CD4-positive, CD25-positive, alpha-beta regulatory T cell (primary cell): ENCODE measurements around the gene ATF6. TPM values are rescaled to one million over a fixed set of nuclear protein-coding genes. Genes with fewer than 3 reads are reported as not detected.

Source experiments
- ATAC-seq, 2 donors: fragments of 150-1000 bp; cut with Tn5 transposase; one replicate each; pipeline ENCODE4 v1.10.0; 2021; ENCODE audit warnings: low read depth in 2 of 2, moderate number of reproducible peaks in 2 of 2, moderate library complexity in 1 of 2
- DNase-seq, 3 donors: peaks; one replicate each; pipeline versions ENCODE4 v3.0.0 to v3.0.0-alpha.2; 2012 to 2022; ENCODE audit warnings: mixed read lengths in 1 of 3
- H3K27ac ChIP-seq: one replicate; pipeline ENCODE4 v1.7.0; 2013; ENCODE audit warnings: mild to moderate bottlenecking, low read length; ENCODE audit not compliant: insufficient read depth, poor library complexity, severe bottlenecking
- H3K27me3 ChIP-seq: one replicate; pipeline ENCODE4 v1.7.0; 2013; ENCODE audit warnings: low read length; ENCODE audit not compliant: control insufficient read depth, insufficient read depth
- H3K36me3 ChIP-seq: one replicate; pipeline ENCODE4 v1.7.0; 2013; ENCODE audit warnings: mild to moderate bottlenecking, low read length, moderate library complexity; ENCODE audit not compliant: control insufficient read depth, insufficient read depth
- H3K4me1 ChIP-seq: 2 replicates; pipeline ENCODE4 v1.7.0; 2013; ENCODE audit warnings: mild to moderate bottlenecking, low read length; ENCODE audit not compliant: insufficient read depth, control insufficient read depth, poor library complexity, severe bottlenecking
- H3K4me3 ChIP-seq: one replicate; pipeline ENCODE4 v1.7.0; 2013; ENCODE audit warnings: low read depth, mild to moderate bottlenecking, low read length, moderate library complexity
- H3K9me3 ChIP-seq, 2 experiments: 1 replicate in 1 of 2; 2 replicates in 1 of 2; pipeline ENCODE4 v1.7.0; 2013; ENCODE audit warnings: low read length in 2 of 2, mild to moderate bottlenecking in 1 of 2, moderate library complexity in 1 of 2; ENCODE audit not compliant: control insufficient read depth in 2 of 2
- H3K27ac Mint-ChIP-seq, 3 donors: one replicate each; pipeline ENCODE4 v1.8.0; 2020 to 2022; ENCODE audit warnings: mild to moderate bottlenecking in 3 of 3, mixed read lengths in 3 of 3, moderate library complexity in 2 of 3
- H3K27me3 Mint-ChIP-seq: one replicate; pipeline ENCODE4 v1.8.0; 2022; ENCODE audit warnings: mild to moderate bottlenecking, mixed read lengths
- H3K36me3 Mint-ChIP-seq: one replicate; pipeline ENCODE4 v1.8.0; 2020; ENCODE audit warnings: mixed read lengths
- H3K4me1 Mint-ChIP-seq, 4 donors: one replicate each; pipeline ENCODE4 v1.8.0; 2020 to 2022; ENCODE audit warnings: mixed read lengths in 4 of 4, mild to moderate bottlenecking in 1 of 4
- H3K4me3 Mint-ChIP-seq, 4 donors: one replicate each; pipeline ENCODE4 v1.8.0; 2020 to 2022; ENCODE audit warnings: mild to moderate bottlenecking in 4 of 4, mixed read lengths in 4 of 4, moderate library complexity in 3 of 4
- H3K9me3 Mint-ChIP-seq, 7 donors: one replicate each; pipeline ENCODE4 v1.8.0; 2020 to 2022; ENCODE audit warnings: mixed read lengths in 7 of 7, mild to moderate bottlenecking in 3 of 7, moderate library complexity in 2 of 7
- polyA plus RNA-seq, 4 donors: library from polyadenylated mRNA; unstranded; fragments of 300-500 nt; fragmentation: Illumina TruSeq; gene quantifications; one replicate each; pipeline ENCODE4 v1.2.3, GENCODE V29; 2021
- total RNA-seq: library from RNA; stranded (reverse); gene quantifications from one replicate; pipeline ENCODE4 v1.2.3, GENCODE V29; 2022

Gene ATF6
- total and polyA plus RNA-seq, 5 donors from 2014 or later = 13.5 to 17.8 (median 15.0) TPM

GRCh38 chr1:161886589-161886988, 120.5 kb downstream of the ATF6 start:
- no peak overlapping the region for H3K27ac ChIP-seq
- peaks cover 31% of the 10 kb centered on the region for H3K36me3 ChIP-seq
- Mint-ChIP-seq H3K4me3 (no peak overlapping the region), H3K27ac (no peak overlapping the region), H3K4me1 (peaks cover 0 to 13% (median 6%) of the 10 kb centered on the region in 4 donors), H3K9me3 (no peaks in the 10 kb centered on the region), H3K36me3 (peaks cover 34% of the 10 kb centered on the region), H3K27me3 (no peaks in the 10 kb centered on the region)
- DNase-seq (no peak), ATAC-seq (no peak)
- no peaks in the 10 kb centered on the region for H3K27me3 ChIP-seq
- H3K4me3 ChIP-seq = no peak overlapping the region
- no peaks in the 10 kb centered on the region for H3K9me3 ChIP-seq
- H3K4me1 ChIP-seq = no peaks in the 10 kb centered on the region

GRCh38 chr1:161887730-161888287, 121.7 kb downstream of the ATF6 start:
- peaks cover 0 to 9% (median 6%) of the 10 kb centered on the region in 4 donors for H3K4me1 Mint-ChIP-seq
- Histone ChIP-seq H3K4me1 (no peaks in the 10 kb centered on the region), H3K9me3 (no peaks in the 10 kb centered on the region), H3K4me3 (no peak overlapping the region), H3K27ac (no peak overlapping the region), H3K27me3 (no peaks in the 10 kb centered on the region), H3K36me3 (peaks cover 31% of the 10 kb centered on the region)
- no peak overlapping the region for H3K27ac Mint-ChIP-seq
- DNase-seq (no peak), ATAC-seq (no peak)
- H3K9me3 Mint-ChIP-seq = no peaks in the 10 kb centered on the region
- no peaks in the 10 kb centered on the region for H3K27me3 Mint-ChIP-seq
- peaks cover 41% of the 10 kb centered on the region for H3K36me3 Mint-ChIP-seq
- no peak overlapping the region for H3K4me3 Mint-ChIP-seq

- H3K27ac Mint-ChIP-seq = no peak overlapping the region
Observed at GRCh38 chr1:161890574-161890973, 124.5 kb downstream of the ATF6 start.

GRCh38 chr1:161899091-161899490, 133.0 kb downstream of the ATF6 start:
- H3K36me3 ChIP-seq = no peaks in the 10 kb centered on the region
- no peak overlapping the region for H3K27ac Mint-ChIP-seq
- peaks cover 4% of the 10 kb centered on the region for H3K36me3 Mint-ChIP-seq
- no peak overlapping the region for H3K4me3 Mint-ChIP-seq
- no peak for DNase-seq
- no peak overlapping the region for H3K27ac ChIP-seq
- H3K27me3 ChIP-seq = no peaks in the 10 kb centered on the region
- H3K4me3 ChIP-seq = no peak overlapping the region
- H3K4me1 Mint-ChIP-seq = peaks cover 0 to 5% (median 0%) of the 10 kb centered on the region in 4 donors
- ATAC-seq = no peak
- no peaks in the 10 kb centered on the region for H3K27me3 Mint-ChIP-seq
- no peaks in the 10 kb centered on the region for H3K9me3 ChIP-seq
- H3K9me3 Mint-ChIP-seq = no peaks in the 10 kb centered on the region
- no peaks in the 10 kb centered on the region for H3K4me1 ChIP-seq

More at GRCh38 chr1:161890574-161890973, 124.5 kb downstream of the ATF6 start:
- H3K27me3 ChIP-seq = no peaks in the 10 kb centered on the region
- no peaks in the 10 kb centered on the region for H3K9me3 ChIP-seq
- H3K4me3 ChIP-seq = no peak overlapping the region
- ATAC-seq (no peak), DNase-seq (no peak)
- Mint-ChIP-seq H3K4me1 (peaks cover 0 to 5% (median 0%) of the 10 kb centered on the region in 4 donors), H3K27me3 (no peaks in the 10 kb centered on the region), H3K36me3 (peaks cover 45% of the 10 kb centered on the region), H3K9me3 (no peaks in the 10 kb centered on the region), H3K4me3 (no peak overlapping the region)
- H3K36me3 ChIP-seq = peaks cover 31% of the 10 kb centered on the region
- no peak overlapping the region for H3K27ac ChIP-seq
- H3K4me1 ChIP-seq = no peaks in the 10 kb centered on the region

GRCh38 chr1:161900160-161900559, 134.0 kb downstream of the ATF6 start:
- Mint-ChIP-seq H3K4me3 (no peak overlapping the region), H3K27me3 (no peaks in the 10 kb centered on the region), H3K36me3 (peaks cover 4% of the 10 kb centered on the region), H3K9me3 (no peaks in the 10 kb centered on the region), H3K27ac (no peak overlapping the region), H3K4me1 (peaks cover 0 to 7% (median 3%) of the 10 kb centered on the region in 4 donors)
- Histone ChIP-seq H3K27me3 (no peaks in the 10 kb centered on the region), H3K9me3 (no peaks in the 10 kb centered on the region), H3K27ac (no peak overlapping the region), H3K36me3 (no peaks in the 10 kb centered on the region), H3K4me3 (no peak overlapping the region), H3K4me1 (no peaks in the 10 kb centered on the region)
- ATAC-seq (no peak), DNase-seq (no peak)

DNA sequence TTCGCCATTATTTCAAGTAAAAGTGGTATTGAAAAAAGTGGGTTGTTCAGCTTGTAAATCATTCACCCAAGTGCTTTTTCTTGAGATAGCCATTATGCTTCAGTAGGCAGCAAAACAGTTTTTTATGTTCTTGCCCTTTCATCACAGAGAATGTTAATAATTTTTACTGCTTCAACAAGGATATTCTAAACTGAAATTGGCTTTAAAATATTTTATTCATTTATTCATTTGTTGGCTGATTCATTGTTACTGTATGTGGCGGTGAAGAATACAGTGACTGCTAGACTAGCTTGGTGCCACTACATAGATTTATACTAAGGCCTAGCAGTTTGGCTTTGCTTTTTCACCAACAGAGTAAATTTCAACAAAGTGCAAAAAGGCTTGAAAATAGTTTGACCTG, 136.1 kb downstream of the ATF6 start:
- no peaks in the 10 kb centered on the region for H3K4me1 ChIP-seq
- peak overlapping the region in 1 of 3 donors; percentile 58 for H3K27ac Mint-ChIP-seq
- no peak overlapping the region for H3K27ac ChIP-seq
- no peak overlapping the region for H3K4me3 Mint-ChIP-seq
- no peaks in the 10 kb centered on the region for H3K9me3 ChIP-seq
- no peaks in the 10 kb centered on the region for H3K27me3 ChIP-seq
- peaks cover 0 to 11% (median 7%) of the 10 kb centered on the region in 4 donors for H3K4me1 Mint-ChIP-seq
- no peaks in the 10 kb centered on the region for H3K9me3 Mint-ChIP-seq
- ATAC-seq (no peak), DNase-seq (no peak)
- H3K27me3 Mint-ChIP-seq = no peaks in the 10 kb centered on the region
- no peak overlapping the region for H3K4me3 ChIP-seq
- no peaks in the 10 kb centered on the region for H3K36me3 ChIP-seq
- H3K36me3 Mint-ChIP-seq = peaks cover 4% of the 10 kb centered on the region

- no peaks in the 10 kb centered on the region for H3K9me3 ChIP-seq
- H3K27me3 ChIP-seq = no peaks in the 10 kb centered on the region
- Mint-ChIP-seq H3K4me3 (no peak overlapping the region), H3K9me3 (no peaks in the 10 kb centered on the region), H3K27me3 (no peaks in the 10 kb centered on the region), H3K36me3 (no peaks in the 10 kb centered on the region), H3K27ac (no peak overlapping the region), H3K4me1 (peaks cover 0 to 11% (median 8%) of the 10 kb centered on the region in 4 donors)
- no peaks in the 10 kb centered on the region for H3K36me3 ChIP-seq
- no peak overlapping the region for H3K27ac ChIP-seq
- H3K4me3 ChIP-seq = no peak overlapping the region
- DNase-seq (peak in 2 of 3 donors; percentile 12 to 42), ATAC-seq (peak in 1 of 2 donors; percentile 62)
- no peaks in the 10 kb centered on the region for H3K4me1 ChIP-seq
Observed at GRCh38 chr1:161905269-161905884, 139.3 kb downstream of the ATF6 start.

DNA sequence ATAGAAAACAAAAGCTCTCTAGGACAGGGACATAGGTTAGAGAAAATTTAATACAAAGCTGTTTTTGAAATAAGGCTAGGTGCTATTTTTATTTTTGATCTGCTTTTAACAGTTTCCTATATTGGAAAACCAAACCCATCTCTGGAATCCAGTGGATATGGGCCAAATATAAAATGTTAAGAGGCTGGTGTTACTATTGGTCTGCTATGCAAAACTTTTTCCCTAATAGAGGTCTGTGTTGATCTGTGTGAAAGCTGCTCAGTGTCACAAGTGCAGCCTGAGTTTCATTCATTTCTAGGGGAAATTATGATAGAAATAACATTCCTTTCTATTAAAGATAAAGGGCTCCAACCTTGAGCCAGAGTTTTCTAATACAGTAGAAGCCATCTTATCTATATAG, 141.1 kb downstream of the ATF6 start:
- peak overlapping the region in 1 of 3 donors; percentile 20 for H3K27ac Mint-ChIP-seq
- no peaks in the 10 kb centered on the region for H3K27me3 Mint-ChIP-seq
- Histone ChIP-seq H3K27me3 (no peaks in the 10 kb centered on the region), H3K4me1 (no peaks in the 10 kb centered on the region), H3K27ac (no peak overlapping the region), H3K4me3 (no peak overlapping the region), H3K36me3 (peaks cover 2% of the 10 kb centered on the region), H3K9me3 (no peaks in the 10 kb centered on the region)
- H3K4me1 Mint-ChIP-seq = peaks cover 0 to 17% (median 8%) of the 10 kb centered on the region in 4 donors
- H3K9me3 Mint-ChIP-seq = no peaks in the 10 kb centered on the region
- DNase-seq (no peak), ATAC-seq (no peak)
- H3K4me3 Mint-ChIP-seq = peak overlapping the region in 1 of 4 donors; percentile 54
- no peaks in the 10 kb centered on the region for H3K36me3 Mint-ChIP-seq
